ENCODE results near the gene GET4.

GRCh38 chr7:930975-931758, 54.8 kb downstream of the GET4 start:
- TF ChIP-seq, protein P1, sequence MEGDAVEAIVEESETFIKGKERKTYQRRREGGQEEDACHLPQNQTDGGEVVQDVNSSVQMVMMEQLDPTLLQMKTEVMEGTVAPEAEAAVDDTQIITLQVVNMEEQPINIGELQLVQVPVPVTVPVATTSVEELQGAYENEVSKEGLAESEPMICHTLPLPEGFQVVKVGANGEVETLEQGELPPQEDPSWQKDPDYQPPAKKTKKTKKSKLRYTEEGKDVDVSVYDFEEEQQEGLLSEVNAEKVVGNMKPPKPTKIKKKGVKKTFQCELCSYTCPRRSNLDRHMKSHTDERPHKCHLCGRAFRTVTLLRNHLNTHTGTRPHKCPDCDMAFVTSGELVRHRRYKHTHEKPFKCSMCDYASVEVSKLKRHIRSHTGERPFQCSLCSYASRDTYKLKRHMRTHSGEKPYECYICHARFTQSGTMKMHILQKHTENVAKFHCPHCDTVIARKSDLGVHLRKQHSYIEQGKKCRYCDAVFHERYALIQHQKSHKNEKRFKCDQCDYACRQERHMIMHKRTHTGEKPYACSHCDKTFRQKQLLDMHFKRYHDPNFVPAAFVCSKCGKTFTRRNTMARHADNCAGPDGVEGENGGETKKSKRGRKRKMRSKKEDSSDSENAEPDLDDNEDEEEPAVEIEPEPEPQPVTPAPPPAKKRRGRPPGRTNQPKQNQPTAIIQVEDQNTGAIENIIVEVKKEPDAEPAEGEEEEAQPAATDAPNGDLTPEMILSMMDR (IDR thresholded peaks at IDR 0.05): no peak
- TF ChIP-seq EP300 (IDR thresholded peaks at IDR 0.05) (peak in 1 of 2 donors; percentile 23), POLR2A (IDR thresholded peaks at IDR 0.05) (no peak)
